NCI-H2196 (cell line): ENCODE measurements around the gene CDKL4.
"Not testable (repeated sequence)": the region's sequence is repeated elsewhere in the genome, so short reads cannot be mapped to it uniquely, and the experiment has no call there.

Experiments
- DNase-seq: peaks from one replicate; lab custom pipeline; 2025; ENCODE audit not compliant: unreplicated experiment; lab: John Stamatoyannopoulos, UW

The CDKL4 gene

GRCh38 chr2:39234754-39235153 lies 9.0 kb downstream of the CDKL4 start:
- DNase-seq = no peak

- no peak for DNase-seq
Observed at GRCh38 chr2:39232141-39232540, 11.6 kb downstream of the CDKL4 start.

GRCh38 chr2:39228413-39229209 lies 15.2 kb downstream of the CDKL4 start:
- no peak for DNase-seq

GRCh38 chr2:39227628-39228412 lies 15.9 kb downstream of the CDKL4 start:
- peak; percentile 66 for DNase-seq

GRCh38 chr2:39225567-39225966 lies 18.2 kb downstream of the CDKL4 start:
- no peak for DNase-seq

GRCh38 chr2:39223909-39224308 lies 19.9 kb downstream of the CDKL4 start:
- no peak for DNase-seq

- DNase-seq = no peak
Observed at GRCh38 chr2:39221459-39221858, 22.3 kb downstream of the CDKL4 start.

GRCh38 chr2:39220136-39220535 lies 23.6 kb downstream of the CDKL4 start:
- no peak for DNase-seq

- no peak for DNase-seq
Observed at GRCh38 chr2:39218391-39218790, 25.4 kb downstream of the CDKL4 start.

- DNase-seq = no peak
Observed at GRCh38 chr2:39217192-39217550, 26.6 kb downstream of the CDKL4 start.

- no peak for DNase-seq
Observed at GRCh38 chr2:39216346-39217191, 27.2 kb downstream of the CDKL4 start.

GRCh38 chr2:39215545-39215944 lies 28.2 kb downstream of the CDKL4 start:
- no peak for DNase-seq

- DNase-seq = no peak
Observed at GRCh38 chr2:39213015-39213414, 30.8 kb downstream of the CDKL4 start.

- DNase-seq = no peak
Observed at GRCh38 chr2:39210846-39211245, 32.9 kb downstream of the CDKL4 start.

GRCh38 chr2:39203382-39203781 lies 40.4 kb downstream of the CDKL4 start:
- no peak for DNase-seq

GRCh38 chr2:39202639-39203369 lies 41.0 kb downstream of the CDKL4 start:
- DNase-seq = no peak

GRCh38 chr2:39197003-39197402 lies 46.8 kb downstream of the CDKL4 start:
- DNase-seq = not testable (repeated sequence)

GRCh38 chr2:39194686-39195085 lies 49.1 kb downstream of the CDKL4 start:
- no peak for DNase-seq

GRCh38 chr2:39188960-39189494 lies 54.7 kb downstream of the CDKL4 start:
- no peak for DNase-seq

GRCh38 chr2:39183673-39184072 lies 60.1 kb downstream of the CDKL4 start:
- no peak for DNase-seq

- no peak for DNase-seq
Observed at GRCh38 chr2:39181297-39181696, 62.5 kb downstream of the CDKL4 start.
